HG03025 (cell line): Measurements from ENCODE around the gene MYZAP.

ENCODE experiments used
- ATAC-seq: cut with Tn5 transposase; IDR thresholded peaks from one replicate; pipeline ENCODE4 v1.9.1; 2021; ENCODE audit warnings: mild to moderate bottlenecking, moderate library complexity; ENCODE audit not compliant: unreplicated experiment, low FRiP score

Gene MYZAP

DNA sequence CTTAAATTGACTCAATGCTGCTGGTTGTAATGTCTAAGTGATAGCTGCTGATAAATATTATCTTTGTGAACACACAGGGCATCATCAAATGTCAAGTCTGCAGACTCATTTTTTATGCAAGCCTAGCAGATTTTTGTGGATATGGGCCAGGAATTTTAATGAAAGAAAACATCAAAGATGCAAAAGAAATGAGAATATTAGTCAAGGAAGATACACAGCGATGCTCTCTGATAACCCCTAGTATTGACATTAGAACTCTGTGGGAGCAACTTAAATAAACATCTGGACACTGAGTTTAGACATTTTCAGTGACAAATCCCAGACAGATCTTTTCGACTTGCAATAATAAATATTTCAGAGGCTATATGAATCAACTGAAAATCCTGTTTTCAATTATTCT is 143.2 kb downstream of the MYZAP start:
- no peak for ATAC-seq
